GM21576 (cell line): Measurements from ENCODE around the gene REV1.
"Not testable (repeated sequence)": the region's sequence is repeated elsewhere in the genome, so short reads cannot be mapped to it uniquely, and the experiment has no call there.

Source experiments
- ATAC-seq: cut with Tn5 transposase; IDR thresholded peaks from one replicate; pipeline ENCODE4 v1.9.1; 2021; ENCODE audit warnings: mild to moderate bottlenecking, moderate library complexity; ENCODE audit not compliant: unreplicated experiment

REV1 gene

GRCh38 chr2:99489761-99490622 is at the start of gene REV1:
Gene REV1 (minus strand): TSS chr2:99490017. CDS start chr2:99464975, 25,042 bp downstream.
- ATAC-seq, result peak; percentile 68

GRCh38 chr2:99537910-99538485 is 48.2 kb upstream of the REV1 start:
- ATAC-seq, result no peak

- no peak for ATAC-seq
Measured at GRCh38 chr2:99524056-99524455, 34.2 kb upstream of the REV1 start.

- no peak for ATAC-seq
Measured at GRCh38 chr2:99522157-99522556, 32.3 kb upstream of the REV1 start.

- no peak for ATAC-seq
Measured at GRCh38 chr2:99520813-99521212, 31.0 kb upstream of the REV1 start.

- no peak for ATAC-seq
Measured at GRCh38 chr2:99520195-99520594, 30.4 kb upstream of the REV1 start.

GRCh38 chr2:99514357-99514756 is 24.5 kb upstream of the REV1 start:
- ATAC-seq, result no peak

- no peak for ATAC-seq
Measured at GRCh38 chr2:99512181-99512591, 22.4 kb upstream of the REV1 start.

GRCh38 chr2:99509387-99509786 is 19.6 kb upstream of the REV1 start:
- ATAC-seq, result no peak

GRCh38 chr2:99507937-99508818 is 18.4 kb upstream of the REV1 start:
- no peak for ATAC-seq

GRCh38 chr2:99504844-99505584 is 15.2 kb upstream of the REV1 start:
- ATAC-seq, result no peak

GRCh38 chr2:99503662-99504416 is 14.0 kb upstream of the REV1 start:
- ATAC-seq, result not testable (repeated sequence)

- no peak for ATAC-seq
Measured at GRCh38 chr2:99496021-99496420, 6.2 kb upstream of the REV1 start.

GRCh38 chr2:99495115-99495860 is 5.5 kb upstream of the REV1 start:
- no peak for ATAC-seq

- ATAC-seq, result no peak
Measured at GRCh38 chr2:99492721-99493120, 2.9 kb upstream of the REV1 start.

- no peak for ATAC-seq
Measured at GRCh38 chr2:99490623-99491461, 1.0 kb upstream of the REV1 start.

- ATAC-seq, result peak; percentile 34
Measured at GRCh38 chr2:99489063-99489760, 605 bp downstream of the REV1 start.

- no peak for ATAC-seq
Measured at GRCh38 chr2:99488539-99489062, 1.2 kb downstream of the REV1 start.
